Neural cell (in vitro differentiated cells): ENCODE results near the gene SYNRG. TPM values are rescaled to one million over a fixed set of nuclear protein-coding genes. Genes with fewer than 3 reads are reported as not detected.

Experiments
- H2AFZ ChIP-seq: fragments of 200-600, 300-800 bp; sonication (generic), shearing (Covaris generic); 2 replicates; pipeline ENCODE4 v1.6.0; 2014; ENCODE audit warnings: low read depth, mild to moderate bottlenecking, antibody characterized with exemption, low read length, moderate library complexity
- H3F3A ChIP-seq: fragments of 200-600 bp; shearing (Covaris generic); 2 replicates; pipeline ENCODE4 v1.6.1; 2016; ENCODE audit warnings: mild to moderate bottlenecking, moderate library complexity, mixed read lengths, antibody characterized with exemption, low read length; ENCODE audit not compliant: insufficient read depth, poor library complexity, severe bottlenecking
- H3K27ac ChIP-seq: fragments of 200-600, 300-800 bp; sonication (generic), shearing (Covaris generic); 2 replicates; pipeline ENCODE4 v1.5.1; 2014; ENCODE audit warnings: mild to moderate bottlenecking, low read length, moderate library complexity
- H3K27me3 ChIP-seq: fragments of 300-800, 200-600 bp; sonication (generic), shearing (Covaris generic); 2 replicates; pipeline ENCODE4 v1.6.0; 2014; ENCODE audit warnings: mild to moderate bottlenecking, low read depth, low read length, moderate library complexity; ENCODE audit not compliant: insufficient read depth
- H3K36me3 ChIP-seq: fragments of 300-800, 200-600 bp; sonication (generic), shearing (Covaris generic); 2 replicates; pipeline ENCODE4 v1.5.1; 2014; ENCODE audit warnings: mild to moderate bottlenecking, antibody characterized with exemption, low read length, moderate library complexity; ENCODE audit not compliant: insufficient read depth
- H3K4me2 ChIP-seq: fragments of 300-800, 200-600 bp; sonication (generic), shearing (Covaris generic); 2 replicates; pipeline ENCODE4 v1.6.0; 2014; ENCODE audit warnings: mild to moderate bottlenecking, low read length
- H3K4me3 ChIP-seq: fragments of 300-800, 200-600 bp; sonication (generic), shearing (Covaris generic); 2 replicates; pipeline ENCODE4 v1.5.1; 2014; ENCODE audit warnings: mild to moderate bottlenecking, low read length, moderate library complexity
- H3K79me2 ChIP-seq: fragments of 200-600 bp; shearing (Covaris generic); replicated peaks from 2 replicates; pipeline ENCODE4 v1.6.0; 2014; ENCODE audit warnings: mild to moderate bottlenecking, low read length, moderate library complexity; ENCODE audit not compliant: insufficient read depth
- H3K9ac ChIP-seq: fragments of 300-800, 200-600 bp; sonication (generic), shearing (Covaris generic); 2 replicates; pipeline ENCODE4 v1.6.1; 2016; ENCODE audit warnings: mild to moderate bottlenecking, low read length, mixed read lengths
- H3K9me2 ChIP-seq: fragments of 200-600 bp; shearing (Covaris generic); 2 replicates; pipeline ENCODE4 v1.6.1; 2016; ENCODE audit warnings: mild to moderate bottlenecking, low read length, mixed read lengths; ENCODE audit not compliant: insufficient read depth
- H3K9me3 ChIP-seq: fragments of 200-600, 300-800 bp; sonication (generic), shearing (Covaris generic); 2 replicates; pipeline ENCODE4 v1.6.1; 2016; ENCODE audit warnings: mild to moderate bottlenecking, mixed run types, low read length, moderate library complexity, mixed read lengths
- H4K20me1 ChIP-seq: fragments of 200-600 bp; shearing (Covaris generic); 2 replicates; pipeline ENCODE4 v1.6.1; 2016; ENCODE audit warnings: mild to moderate bottlenecking, mixed run types; ENCODE audit not compliant: insufficient read depth
- CTCF ChIP-seq: fragments of 450-650 bp; IDR thresholded peaks from 2 replicates; pipeline ENCODE4 v1.5.1; 2014; ENCODE audit warnings: antibody characterized with exemption, mild to moderate bottlenecking, moderate library complexity; ENCODE audit not compliant: poor library complexity, severe bottlenecking
- EP300 ChIP-seq: fragments of 450-650 bp; conservative IDR thresholded peaks from 2 replicates; pipeline ENCODE4 v1.6.1; 2014; ENCODE audit warnings: antibody characterized with exemption, mild to moderate bottlenecking, moderate library complexity; ENCODE audit not compliant: poor library complexity, severe bottlenecking
- EZH2 ChIP-seq: fragments of 200-600, 300-800 bp; shearing (Covaris generic), sonication (generic); IDR thresholded peaks from 2 replicates; pipeline ENCODE4 v1.6.1; 2014; ENCODE audit warnings: antibody characterized with exemption, low read length, borderline replicate concordance, mild to moderate bottlenecking; ENCODE audit not compliant: insufficient read depth, poor library complexity, severe bottlenecking
- MXI1 ChIP-seq: fragments of 450-650 bp; conservative IDR thresholded peaks from 2 replicates; pipeline ENCODE4 v1.6.1; 2014; ENCODE audit warnings: antibody characterized with exemption, mild to moderate bottlenecking; ENCODE audit not compliant: poor library complexity, severe bottlenecking
- POLR2AphosphoS5 ChIP-seq: IDR thresholded peaks from 2 replicates; pipeline ENCODE4 v1.6.1; 2012
- RAD21 ChIP-seq: fragments of 450-650 bp; conservative IDR thresholded peaks from 2 replicates; pipeline ENCODE4 v1.6.1; 2014; ENCODE audit warnings: antibody characterized with exemption, mild to moderate bottlenecking, moderate library complexity
- SMC3 ChIP-seq: fragments of 450-650 bp; conservative IDR thresholded peaks from 2 replicates; pipeline ENCODE4 v1.6.1; 2014; ENCODE audit warnings: antibody characterized with exemption, mild to moderate bottlenecking, moderate library complexity; ENCODE audit not compliant: poor library complexity
- TAF1 ChIP-seq: IDR thresholded peaks from 2 replicates; pipeline ENCODE4 v1.6.1; 2012; ENCODE audit warnings: low read depth
- polyA plus RNA-seq: library from polyadenylated mRNA; depleted of rRNA; stranded (reverse); fragments of >200 nt; gene quantifications from 2 replicates; pipeline ENCODE4 v1.2.3, GENCODE V29; 2014
- TF ChIP-seq, protein P1 (sequence below): IDR thresholded peaks from 2 replicates; pipeline ENCODE4 v1.6.1; 2012; ENCODE audit warnings: borderline replicate concordance

The SYNRG gene
- polyA plus RNA-seq, 1 donor from 2014 or later, result 16.1 TPM

DNA sequence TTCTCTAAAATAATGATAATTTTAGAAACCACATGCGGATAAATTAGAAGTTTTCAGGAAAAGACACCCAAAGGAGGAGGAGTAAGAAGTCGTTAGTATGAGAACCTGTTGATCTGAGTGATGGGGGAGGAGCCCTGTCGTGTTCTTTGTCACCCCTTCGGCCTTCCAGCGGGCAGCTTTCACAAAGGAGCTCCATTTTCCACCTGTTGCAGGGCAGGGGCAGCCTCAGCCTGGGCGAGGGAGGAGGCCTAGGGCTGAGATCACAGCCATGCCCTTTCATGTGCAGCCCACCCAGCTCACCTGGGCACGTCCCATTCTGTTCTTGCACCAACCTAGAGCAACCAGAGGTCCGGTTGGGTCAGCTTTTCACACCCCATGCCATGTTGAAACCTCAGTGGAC lies 114.2 kb downstream of the SYNRG start:
- no peak overlapping the region for H3K9ac ChIP-seq
- H3K9me2 ChIP-seq, result no peaks in the 10 kb centered on the region
- H3K79me2 ChIP-seq, result peaks cover 36% of the 10 kb centered on the region
- no peaks in the 10 kb centered on the region for H3K27me3 ChIP-seq
- no peaks in the 10 kb centered on the region for H3F3A ChIP-seq
- no peak for TF ChIP-seq SMC3
- no peak for TF ChIP-seq CTCF
- TF ChIP-seq TAF1, result no peak
- TF ChIP-seq MXI1, result no peak
- TF ChIP-seq, protein P1, sequence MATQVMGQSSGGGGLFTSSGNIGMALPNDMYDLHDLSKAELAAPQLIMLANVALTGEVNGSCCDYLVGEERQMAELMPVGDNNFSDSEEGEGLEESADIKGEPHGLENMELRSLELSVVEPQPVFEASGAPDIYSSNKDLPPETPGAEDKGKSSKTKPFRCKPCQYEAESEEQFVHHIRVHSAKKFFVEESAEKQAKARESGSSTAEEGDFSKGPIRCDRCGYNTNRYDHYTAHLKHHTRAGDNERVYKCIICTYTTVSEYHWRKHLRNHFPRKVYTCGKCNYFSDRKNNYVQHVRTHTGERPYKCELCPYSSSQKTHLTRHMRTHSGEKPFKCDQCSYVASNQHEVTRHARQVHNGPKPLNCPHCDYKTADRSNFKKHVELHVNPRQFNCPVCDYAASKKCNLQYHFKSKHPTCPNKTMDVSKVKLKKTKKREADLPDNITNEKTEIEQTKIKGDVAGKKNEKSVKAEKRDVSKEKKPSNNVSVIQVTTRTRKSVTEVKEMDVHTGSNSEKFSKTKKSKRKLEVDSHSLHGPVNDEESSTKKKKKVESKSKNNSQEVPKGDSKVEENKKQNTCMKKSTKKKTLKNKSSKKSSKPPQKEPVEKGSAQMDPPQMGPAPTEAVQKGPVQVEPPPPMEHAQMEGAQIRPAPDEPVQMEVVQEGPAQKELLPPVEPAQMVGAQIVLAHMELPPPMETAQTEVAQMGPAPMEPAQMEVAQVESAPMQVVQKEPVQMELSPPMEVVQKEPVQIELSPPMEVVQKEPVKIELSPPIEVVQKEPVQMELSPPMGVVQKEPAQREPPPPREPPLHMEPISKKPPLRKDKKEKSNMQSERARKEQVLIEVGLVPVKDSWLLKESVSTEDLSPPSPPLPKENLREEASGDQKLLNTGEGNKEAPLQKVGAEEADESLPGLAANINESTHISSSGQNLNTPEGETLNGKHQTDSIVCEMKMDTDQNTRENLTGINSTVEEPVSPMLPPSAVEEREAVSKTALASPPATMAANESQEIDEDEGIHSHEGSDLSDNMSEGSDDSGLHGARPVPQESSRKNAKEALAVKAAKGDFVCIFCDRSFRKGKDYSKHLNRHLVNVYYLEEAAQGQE, result no peak
- TF ChIP-seq EP300, result no peak
- no peak for TF ChIP-seq POLR2AphosphoS5
- no peak for TF ChIP-seq EZH2
- no peak for TF ChIP-seq RAD21
- H3K4me3 ChIP-seq, result no peak overlapping the region
- H3K36me3 ChIP-seq, result no peaks in the 10 kb centered on the region
- no peak overlapping the region for H3K4me2 ChIP-seq
- no peaks in the 10 kb centered on the region for H3K9me3 ChIP-seq
- no peaks in the 10 kb centered on the region for H4K20me1 ChIP-seq
- no peak overlapping the region for H3K27ac ChIP-seq
- no peak overlapping the region for H2AFZ ChIP-seq

DNA sequence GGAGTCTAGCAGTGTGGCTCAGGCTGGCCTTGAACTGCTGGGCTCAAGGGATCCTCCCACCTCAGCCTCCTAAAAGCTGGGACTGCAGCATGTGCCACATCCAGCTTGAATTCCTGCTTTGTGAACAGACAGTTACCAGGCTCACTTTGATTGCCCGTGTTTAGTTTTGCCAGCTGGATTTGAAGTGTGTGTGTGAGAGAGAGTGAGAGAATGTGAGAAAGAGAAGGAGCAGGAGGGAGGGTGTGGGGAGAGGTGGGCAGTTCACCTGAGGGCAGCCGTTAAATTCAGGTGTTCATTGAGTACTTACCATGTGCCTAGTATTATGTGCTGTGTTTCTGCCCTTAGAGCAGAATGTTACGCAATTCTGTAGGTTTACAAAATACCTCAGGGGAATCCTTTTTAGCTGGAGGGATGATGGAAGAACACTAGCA lies 114.8 kb downstream of the SYNRG start:
- H3K4me3 ChIP-seq, result no peak overlapping the region

More for the DNA sequence above, 114.8 kb downstream of the SYNRG start:
- Histone ChIP-seq H3K27me3 (no peaks in the 10 kb centered on the region), H3K4me2 (no peak overlapping the region), H3K9ac (no peak overlapping the region), H3F3A (no peaks in the 10 kb centered on the region), H3K27ac (no peak overlapping the region), H3K79me2 (peaks cover 36% of the 10 kb centered on the region), H3K36me3 (no peaks in the 10 kb centered on the region), H4K20me1 (no peaks in the 10 kb centered on the region), H3K9me2 (no peaks in the 10 kb centered on the region), H3K9me3 (no peaks in the 10 kb centered on the region), H2AFZ (no peak overlapping the region)
- TF ChIP-seq MXI1 (no peak), SMC3 (no peak), EP300 (no peak), CTCF (no peak)
- TF ChIP-seq, protein P1, result no peak
